ENCODE measurements around the gene ZP2.
"Not testable (repeated sequence)": the region's sequence is repeated elsewhere in the genome, so short reads cannot be mapped to it uniquely, and the experiment has no call there.

ZP2 gene

DNA sequence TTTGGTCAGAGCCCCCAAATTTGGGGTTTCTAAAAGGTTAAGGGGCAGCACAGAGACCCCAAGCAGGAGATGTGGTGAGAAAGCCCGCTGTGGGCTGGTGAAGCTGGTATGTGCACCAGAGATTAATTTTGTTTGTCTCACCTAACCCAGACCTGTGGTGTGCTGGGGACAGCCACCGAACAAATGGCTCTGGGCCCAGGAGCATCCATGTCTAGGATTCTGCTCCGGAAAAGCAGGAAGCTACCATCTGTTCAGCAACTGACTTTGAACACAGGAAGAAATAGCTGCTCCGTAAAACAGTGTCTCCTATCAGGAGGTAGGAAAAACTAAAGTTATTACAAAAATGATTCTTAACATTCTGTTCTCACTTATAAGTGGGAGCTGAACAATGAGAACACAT, 2.7 kb upstream of the ZP2 start:
- DNase-seq: no peak

DNA sequence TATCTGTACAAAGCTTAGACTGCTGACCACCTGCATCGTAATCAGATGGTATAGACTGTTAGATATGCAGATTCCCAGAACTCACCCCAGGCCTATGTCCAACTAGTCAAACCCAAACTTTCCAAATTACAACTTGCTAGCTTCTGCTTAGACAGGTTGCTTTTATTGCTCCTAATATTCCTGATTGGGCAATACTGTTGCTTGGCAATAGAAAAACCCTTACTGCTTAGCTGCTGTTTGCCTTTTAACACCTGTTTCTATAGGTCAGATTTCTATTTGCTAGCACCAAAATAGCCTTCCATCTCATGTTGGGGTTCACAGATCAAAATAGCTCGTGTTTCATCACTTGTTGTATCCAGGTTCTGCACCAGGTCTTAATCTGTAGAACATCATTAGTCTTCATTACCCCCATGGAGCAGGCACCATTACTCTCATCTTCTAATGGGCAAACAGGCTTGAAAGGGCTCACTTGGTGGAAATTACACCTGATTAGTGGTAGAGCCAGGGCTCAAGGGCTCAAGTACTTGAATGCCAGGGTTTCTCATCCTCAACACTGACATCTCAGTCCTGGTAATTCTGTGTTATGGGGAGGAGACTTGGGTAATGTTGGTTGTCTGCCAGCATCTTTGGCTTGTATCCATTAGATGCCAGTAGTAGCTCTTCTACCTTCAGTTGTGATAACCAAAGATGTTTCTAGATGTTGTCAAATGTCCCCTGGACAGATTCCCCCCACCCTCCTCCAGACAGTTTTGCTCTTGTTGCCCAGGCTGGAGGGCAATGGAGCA, 2.7 kb downstream of the ZP2 start:
- DNase-seq: no peak

DNA sequence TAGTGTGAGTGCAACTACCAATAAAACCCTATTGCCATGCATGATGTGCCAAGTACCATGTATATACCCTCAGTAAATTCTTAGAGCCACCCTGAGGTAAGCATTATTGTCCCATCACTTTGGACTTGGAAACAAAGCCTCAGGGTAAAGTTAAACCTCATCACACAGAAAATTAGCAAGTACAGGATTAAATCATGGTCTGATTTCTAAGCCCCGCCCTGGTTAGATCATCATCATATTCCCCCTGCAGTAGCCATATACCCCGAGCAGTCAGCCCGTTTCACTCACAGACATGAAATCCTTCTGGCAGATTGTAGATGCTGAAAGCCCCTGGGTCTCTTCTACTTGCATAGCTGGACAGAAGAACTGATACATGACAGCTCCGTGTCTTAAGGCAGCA, 4.8 kb downstream of the ZP2 start:
- no peak for DNase-seq

- DNase-seq: no peak
These were observed 6.1 kb downstream of the ZP2 start for GRCh38 chr16:21205303-21205702.

DNA sequence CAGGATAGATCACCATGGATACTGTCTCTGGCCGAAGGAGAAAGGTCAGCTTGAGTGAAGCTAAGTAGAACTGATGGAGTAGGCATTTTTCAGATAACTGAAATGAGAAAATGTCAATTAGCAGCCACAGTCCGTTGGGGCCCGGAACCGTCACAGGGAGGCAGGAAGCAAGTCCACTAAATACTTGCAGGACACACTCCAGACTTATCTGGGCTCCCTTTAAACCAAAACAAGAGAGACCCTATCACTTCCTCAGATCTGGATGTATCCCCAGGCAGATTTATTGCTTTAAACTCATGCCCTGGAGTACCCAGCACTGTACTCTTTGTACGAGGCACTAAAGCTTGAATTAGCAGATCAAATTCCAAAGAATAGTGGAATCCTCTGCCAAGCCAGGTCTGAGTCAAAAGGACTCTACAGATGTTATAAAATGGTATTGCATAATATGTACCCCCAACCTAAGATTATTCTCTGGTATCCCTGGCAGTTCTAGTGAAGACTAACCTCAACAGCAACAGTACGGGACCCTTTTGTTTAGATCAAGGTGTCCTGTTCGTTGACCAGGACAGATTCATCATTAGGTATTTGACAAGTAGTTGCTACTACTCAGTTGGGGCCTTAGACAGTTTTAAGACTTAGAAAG, 8.1 kb downstream of the ZP2 start:
- DNase-seq: no peak

DNA sequence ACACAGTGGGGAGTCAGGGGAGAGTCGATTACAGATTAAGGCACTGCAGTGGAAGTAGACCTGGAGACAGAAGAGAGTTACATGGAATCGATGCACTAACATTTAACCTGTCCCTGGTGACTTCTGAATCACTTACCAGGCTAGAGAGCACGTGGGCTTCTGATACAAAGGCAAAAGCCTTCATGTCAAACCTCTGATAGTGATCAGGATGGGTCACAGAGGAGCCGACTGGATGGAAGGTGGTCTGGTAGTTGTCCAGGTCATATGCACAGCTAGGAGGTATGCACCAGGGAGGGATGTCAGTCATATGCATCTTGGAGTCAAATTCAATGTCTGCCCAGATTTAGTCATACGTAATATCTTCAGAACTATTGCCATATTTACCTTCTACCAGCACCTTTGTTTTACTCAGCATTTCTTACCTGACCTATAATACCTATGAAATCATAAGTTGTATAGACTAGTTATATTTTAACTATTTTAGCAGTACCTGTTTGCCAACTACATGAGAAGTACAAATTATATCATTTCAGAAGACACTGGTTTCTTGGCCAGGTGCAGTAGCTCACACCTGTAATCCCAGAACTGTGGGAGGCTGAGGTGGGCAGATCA, 11.7 kb downstream of the ZP2 start:
- DNase-seq: no peak

DNA sequence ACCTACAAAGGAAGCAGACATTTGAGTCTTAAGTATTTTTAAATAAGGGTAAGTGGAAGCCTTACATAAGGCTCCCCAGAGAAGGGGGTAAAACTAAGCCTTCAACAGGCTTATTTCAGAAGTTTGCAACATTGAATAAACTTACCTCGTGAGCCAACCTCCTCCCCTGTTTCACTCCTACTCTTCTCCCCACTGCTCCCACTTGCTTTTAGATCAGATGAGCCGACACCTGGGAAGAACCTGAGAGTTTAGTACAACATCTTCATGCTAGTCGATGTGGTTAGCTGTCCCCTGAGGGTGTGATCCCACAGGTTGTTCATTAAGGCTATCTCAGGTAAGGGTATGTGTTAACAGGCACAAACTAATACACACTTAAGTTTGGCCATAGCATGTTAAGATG, 13.8 kb downstream of the ZP2 start:
- DNase-seq: no peak

DNA sequence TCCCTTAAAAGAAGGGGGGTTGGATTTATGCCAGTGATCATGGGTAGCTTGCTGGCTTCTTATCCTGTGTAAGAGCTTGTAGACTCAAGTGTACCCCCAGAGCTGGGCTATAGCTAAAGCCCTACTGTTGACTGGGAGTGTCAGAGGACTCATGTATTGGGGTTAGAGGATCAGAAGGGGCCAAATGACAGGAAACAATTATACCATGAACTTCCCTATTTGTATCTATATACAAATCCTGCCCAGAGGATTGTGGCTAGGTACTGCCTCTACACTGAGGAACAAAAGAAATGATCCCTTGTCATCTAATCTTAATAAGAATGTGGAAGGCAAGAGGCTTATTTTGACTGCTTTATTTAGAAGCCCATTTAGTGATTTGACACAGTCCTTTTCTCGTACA, 14.3 kb downstream of the ZP2 start:
- DNase-seq: no peak

GRCh38 chr16:21195330-21195729, 16.0 kb downstream of the ZP2 start:
- DNase-seq: not testable (repeated sequence)

DNA sequence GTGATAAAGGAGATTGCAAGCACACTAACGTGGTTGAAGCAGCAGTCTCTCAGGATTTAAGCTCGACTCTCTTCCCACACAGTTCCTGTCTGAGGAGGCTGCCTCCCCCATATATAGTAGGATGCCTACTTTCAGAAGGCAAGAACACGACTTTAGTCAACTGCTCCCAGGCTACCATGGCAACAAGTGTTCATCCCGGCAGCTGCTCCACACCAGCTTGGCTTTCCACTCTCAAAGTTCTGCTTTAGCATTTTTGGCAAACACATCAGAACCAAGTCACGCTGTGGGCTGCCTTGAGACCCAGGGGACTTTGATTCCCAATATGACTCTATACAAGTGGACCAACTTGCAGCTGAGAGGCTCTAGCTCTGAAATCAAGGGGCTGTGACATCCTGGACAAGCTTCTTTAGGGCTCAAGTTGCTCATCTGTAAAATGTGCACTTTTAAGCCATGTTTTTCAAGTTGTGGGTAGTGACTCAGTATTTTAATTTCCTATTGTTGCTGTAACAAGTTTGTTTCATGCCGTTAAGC, 16.5 kb downstream of the ZP2 start:
- DNase-seq: no peak

GRCh38 chr16:21192991-21193390, 18.4 kb downstream of the ZP2 start:
- DNase-seq: no peak

DNA sequence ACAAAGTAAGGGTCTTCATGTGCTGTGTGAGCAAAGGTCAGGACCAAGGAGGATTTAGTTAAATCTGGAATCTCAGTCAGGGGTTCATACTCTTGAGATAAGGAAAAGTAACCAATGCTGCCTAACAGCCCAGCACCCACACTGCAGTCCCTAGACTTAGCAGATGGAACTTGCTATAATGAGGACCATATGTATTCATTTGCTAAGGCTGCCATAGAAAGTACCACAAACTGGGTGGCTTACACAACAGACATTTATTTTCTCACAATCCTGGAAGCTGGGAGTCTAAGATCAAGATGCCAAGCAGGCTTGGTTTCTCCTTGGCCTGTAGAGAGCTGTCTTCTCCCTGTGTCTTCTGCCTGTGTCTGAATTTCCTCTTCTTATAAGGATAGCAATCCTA, 20.8 kb downstream of the ZP2 start:
- no peak for DNase-seq

DNA sequence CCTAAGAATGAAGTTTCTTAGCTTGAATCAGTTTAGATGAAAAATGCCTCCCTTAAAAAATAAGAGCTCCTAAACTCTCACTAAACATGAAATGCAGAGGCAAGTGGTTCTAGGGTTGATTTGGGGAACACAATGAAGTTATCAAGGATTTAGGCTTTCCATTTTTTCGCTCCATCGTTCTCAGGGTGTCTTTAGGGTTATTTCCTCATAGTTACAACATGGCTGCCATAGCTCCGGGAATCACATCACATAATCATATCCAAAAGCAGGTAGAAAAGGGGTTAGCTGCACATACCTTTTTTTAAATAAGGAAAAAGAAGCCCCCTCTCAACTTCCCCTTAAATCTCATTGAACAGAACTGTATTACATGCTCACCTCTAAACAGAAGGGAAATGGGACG, 21.4 kb downstream of the ZP2 start:
- DNase-seq: no peak

GRCh38 chr16:21189311-21189710, 22.1 kb downstream of the ZP2 start:
- DNase-seq: no peak

DNA sequence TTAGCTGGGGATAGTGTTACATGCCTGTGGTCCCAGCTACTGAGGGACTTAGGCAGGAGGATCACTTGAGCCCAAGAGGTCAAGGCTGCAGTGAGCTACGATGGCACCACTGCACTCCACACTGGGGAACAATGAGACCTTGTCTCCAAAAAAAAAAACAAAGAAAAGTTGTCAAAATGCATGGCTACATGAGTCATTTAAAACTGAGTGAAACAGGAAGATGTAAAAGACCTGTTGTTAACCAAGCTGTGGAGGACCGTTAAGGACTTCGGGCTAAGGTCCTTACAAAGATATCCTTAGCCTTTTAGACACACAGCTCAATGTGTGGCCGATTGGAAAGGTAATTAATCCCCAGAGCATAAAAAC, 25.1 kb downstream of the ZP2 start:
- no peak for DNase-seq

GRCh38 chr16:21185659-21186325, 25.6 kb downstream of the ZP2 start:
- DNase-seq: no peak

GRCh38 chr16:21184834-21185233, 26.5 kb downstream of the ZP2 start:
- no peak for DNase-seq

DNA sequence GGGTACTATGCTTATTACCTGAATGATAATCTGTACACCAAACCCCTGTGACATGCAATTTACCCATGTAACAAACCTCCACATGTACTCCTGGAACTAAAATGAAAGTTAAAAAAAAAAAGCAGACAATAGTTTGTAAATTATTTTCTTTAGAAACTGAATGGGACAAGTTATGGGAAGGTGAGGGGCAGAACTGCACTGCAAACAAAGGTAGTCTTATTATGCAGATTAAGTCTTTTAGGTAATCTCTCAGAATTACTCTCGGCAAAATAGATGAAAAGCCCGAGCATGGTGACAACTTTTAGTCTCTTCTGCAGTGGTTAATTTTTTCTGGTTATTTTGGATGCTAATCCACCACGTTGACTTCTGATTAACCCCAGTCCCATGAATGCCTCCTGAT, 27.4 kb downstream of the ZP2 start:
- no peak for DNase-seq

GRCh38 chr16:21179983-21180365, 31.4 kb downstream of the ZP2 start:
- no peak for DNase-seq

DNA sequence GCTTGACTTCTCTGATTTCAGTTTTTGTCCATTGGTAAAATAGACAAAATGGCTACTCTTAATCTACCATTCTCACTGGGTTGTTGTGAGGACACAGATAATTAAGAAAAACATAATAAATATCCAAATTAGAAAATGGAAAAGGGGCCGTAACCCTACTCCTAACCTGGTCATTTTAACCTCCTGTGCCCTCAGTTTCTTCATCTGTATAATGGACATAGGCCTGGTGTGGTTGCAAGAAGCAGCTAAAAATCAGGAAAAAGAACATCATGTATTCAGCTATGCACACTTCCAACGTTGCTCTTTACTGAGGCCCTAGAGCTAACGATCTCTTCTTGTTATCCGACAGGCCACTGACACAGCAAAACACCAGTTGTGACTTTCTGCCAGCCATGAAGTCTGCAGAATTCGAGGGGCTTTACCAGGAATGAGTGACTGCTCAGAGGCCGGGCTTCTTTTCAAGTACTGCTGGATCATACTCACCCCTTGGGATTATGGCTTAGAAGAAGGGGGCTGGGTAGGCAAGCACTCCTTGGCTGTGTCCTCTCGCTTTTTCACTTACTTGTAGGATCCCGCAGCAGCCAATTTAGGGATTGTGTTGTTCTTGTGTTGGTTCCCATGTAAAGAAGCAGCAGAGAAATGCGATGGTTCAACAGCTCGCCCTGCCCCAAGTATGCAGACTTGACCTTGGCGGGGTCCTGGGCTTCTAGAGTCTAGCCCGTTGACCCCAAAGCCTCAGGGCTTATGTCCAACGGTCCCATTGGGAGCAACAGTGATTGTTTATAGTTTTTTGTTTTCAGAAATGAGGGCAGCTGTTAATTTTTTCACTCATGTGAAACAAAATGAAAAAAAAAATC, 32.0 kb downstream of the ZP2 start:
- DNase-seq: no peak

- no peak for DNase-seq
These were observed 36.0 kb downstream of the ZP2 start for GRCh38 chr16:21175397-21175796.

- DNase-seq: no peak
These were observed 38.7 kb downstream of the ZP2 start for GRCh38 chr16:21172650-21173049.

- not testable (repeated sequence) for DNase-seq
These were observed 41.3 kb downstream of the ZP2 start for GRCh38 chr16:21170116-21170515.

Measured in NCI-H69 (cell line).